GM19372 (cell line): ENCODE measurements around the gene NLGN1.

ENCODE experiments used
- ATAC-seq: cut with Tn5 transposase; IDR thresholded peaks from one replicate; pipeline ENCODE4 v1.9.1; 2021; ENCODE audit warnings: mild to moderate bottlenecking, low read depth, moderate library complexity; ENCODE audit not compliant: unreplicated experiment

Gene NLGN1

GRCh38 chr3:174122411-174122810 is 724.9 kb downstream of the NLGN1 start:
- ATAC-seq = no peak

DNA sequence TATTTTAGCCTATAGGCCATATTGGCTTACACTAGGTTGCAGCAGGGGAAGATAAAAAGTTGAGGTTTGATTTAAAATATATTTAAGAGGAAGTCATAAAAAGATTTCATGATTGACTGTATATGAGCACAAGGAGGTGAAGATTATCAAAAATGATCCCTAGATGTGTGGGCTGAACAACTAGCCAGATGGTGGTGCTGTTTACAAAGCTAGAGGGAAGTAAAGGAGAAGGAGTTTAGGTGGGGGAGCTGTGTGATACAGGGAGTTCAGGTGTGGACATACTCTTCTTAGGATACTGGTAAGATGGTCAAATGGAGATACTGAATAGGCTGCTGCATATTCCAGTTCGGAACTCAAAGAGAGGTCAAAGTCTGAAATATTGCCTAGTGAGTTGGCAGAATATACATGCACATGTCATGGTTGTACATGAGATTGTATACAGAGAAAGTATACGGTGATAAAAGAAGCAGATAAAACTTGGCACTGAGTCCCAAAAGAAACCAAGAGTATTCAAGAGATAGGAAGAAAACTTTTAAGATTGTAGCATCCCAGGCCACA is 727.8 kb downstream of the NLGN1 start:
- ATAC-seq = no peak

GRCh38 chr3:174126990-174127758 is 729.6 kb downstream of the NLGN1 start:
- ATAC-seq = no peak

DNA sequence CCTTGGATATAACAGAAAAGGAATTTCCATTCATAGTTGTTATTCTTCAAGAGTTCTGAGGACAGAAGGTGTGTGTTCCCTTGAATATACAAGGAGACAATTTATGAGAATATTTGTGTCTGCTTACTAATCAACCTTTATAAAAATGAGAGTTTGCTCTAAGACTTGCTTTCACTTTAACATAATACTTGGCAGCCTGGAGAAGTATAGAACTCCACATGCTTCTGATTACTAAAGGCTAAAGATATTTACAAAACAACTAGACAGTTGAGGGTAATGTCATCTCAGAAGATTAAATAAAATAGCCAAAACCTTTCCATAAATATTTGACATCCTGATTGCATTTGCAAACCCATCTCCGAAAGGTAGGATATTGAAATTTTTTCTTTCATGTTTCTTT is 734.5 kb downstream of the NLGN1 start:
- ATAC-seq = no peak

DNA sequence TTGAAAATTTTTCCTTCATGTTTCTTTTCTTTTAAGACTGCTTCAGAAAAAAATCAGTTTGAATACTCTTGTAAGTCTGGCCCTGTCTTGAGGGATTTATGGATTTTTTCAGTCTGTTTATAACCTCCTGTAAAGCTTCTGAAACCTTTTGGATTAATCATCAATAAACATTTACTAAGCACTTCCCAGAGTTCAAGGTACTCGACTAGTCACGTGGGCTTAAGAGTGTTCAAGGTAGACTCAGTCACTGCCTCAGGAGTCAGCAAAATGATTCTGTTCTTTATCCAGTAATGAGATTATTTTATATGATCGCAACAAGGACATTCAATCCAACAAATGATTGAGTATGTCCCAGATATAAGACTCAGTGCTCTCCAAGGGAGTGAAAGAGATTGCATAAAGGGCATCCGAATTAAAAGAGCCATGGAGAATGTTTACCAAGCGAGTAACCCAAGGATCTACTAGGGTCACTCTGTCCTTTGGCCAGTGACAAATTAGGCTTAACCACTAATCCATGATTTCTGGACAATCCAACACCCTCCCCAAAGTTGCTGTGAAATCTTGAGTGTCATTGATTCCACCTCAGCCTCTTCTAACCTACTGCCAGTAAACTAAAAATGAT is 735.0 kb downstream of the NLGN1 start:
- ATAC-seq = no peak

DNA sequence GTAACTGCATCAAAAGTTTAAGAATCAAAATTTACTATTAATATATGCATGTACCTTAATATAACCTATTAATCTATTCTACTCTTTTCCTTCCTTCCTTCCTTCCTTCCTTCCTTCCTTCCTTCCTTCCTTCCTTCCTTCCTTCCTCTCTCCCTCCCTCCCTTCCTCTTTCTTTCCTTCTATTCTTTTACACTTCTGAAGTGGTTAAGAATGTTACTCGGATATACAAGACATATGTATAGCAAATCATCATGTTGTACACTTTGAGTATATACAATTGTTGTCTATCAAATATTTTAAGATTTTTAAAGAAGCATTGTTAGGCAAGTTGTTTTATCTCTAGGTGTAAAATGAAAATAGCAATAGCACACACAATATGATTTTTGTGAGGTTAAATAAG is 748.5 kb downstream of the NLGN1 start:
- no peak for ATAC-seq

DNA sequence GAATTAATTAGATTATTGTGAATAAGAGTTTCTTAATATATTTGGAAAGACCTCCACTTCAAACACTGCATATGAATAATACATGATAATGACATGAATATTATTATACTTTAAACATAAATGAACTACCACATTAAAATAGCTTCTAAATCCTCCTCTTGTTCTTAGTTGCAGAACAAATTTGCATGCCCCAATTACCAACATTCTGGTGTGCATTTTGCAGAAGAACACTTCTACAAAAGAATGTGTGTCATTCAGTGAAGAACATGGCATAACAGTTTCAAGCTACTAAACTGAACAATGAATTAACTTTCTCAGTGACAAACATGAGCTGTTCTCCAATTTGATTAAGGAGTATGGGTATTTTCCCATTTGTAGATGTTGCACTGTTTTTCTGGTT is 750.3 kb downstream of the NLGN1 start:
- no peak for ATAC-seq

DNA sequence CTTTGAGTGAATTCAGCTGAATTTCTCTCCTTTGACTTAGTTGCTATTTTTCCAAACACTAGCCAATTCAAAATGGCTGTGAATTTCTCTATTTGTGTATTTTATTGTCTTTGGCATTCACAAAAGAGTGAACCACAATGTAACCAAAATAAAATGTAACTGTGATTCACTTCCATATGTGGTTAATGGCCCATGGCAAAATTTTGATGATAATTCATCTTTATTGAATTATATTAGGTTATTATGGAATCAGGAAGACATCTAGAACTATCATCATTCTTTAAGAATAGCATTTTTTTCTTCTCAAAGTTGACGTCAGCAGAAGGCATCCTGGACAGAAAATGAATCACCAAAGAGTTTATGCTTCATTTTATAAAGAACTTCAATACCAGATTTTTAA is 756.3 kb downstream of the NLGN1 start:
- ATAC-seq = no peak

DNA sequence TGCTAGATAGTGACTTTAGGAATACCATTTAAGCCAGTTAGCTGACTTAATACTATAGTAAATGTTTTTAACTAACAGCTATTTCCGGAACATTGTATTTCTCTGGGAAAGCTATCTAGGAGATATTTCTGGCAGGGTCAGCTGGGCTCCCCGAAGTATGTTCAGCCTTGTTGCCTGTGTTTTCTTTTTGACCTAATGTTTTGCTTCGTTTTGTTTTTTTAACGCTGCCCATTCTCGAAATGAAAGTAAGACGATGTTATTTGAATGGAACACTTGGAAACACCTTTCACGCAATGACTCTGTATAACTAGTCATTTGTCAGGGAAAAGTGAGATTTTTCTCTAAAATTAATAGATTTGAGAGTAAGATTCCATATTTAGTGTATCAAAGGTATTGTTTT is 758.7 kb downstream of the NLGN1 start:
- no peak for ATAC-seq

DNA sequence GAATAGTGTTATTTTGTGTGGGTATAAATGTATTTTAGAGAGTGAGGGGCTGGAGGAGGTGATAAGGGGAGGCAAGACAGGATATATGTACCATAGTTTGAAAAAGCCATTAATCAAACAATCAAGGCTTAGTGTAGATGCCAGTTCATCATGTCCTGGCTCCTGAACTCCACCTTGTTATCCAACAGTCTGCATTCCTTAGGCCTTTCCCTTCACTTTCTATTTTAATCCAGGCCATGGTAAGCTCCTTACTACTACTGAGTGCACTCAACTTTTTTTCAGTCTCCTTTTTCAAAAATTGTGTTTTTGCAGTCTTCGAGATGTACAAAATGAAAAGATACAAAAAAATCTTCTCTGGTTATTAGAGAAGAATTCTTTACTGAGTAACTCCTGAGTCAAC is 761.1 kb downstream of the NLGN1 start:
- no peak for ATAC-seq

DNA sequence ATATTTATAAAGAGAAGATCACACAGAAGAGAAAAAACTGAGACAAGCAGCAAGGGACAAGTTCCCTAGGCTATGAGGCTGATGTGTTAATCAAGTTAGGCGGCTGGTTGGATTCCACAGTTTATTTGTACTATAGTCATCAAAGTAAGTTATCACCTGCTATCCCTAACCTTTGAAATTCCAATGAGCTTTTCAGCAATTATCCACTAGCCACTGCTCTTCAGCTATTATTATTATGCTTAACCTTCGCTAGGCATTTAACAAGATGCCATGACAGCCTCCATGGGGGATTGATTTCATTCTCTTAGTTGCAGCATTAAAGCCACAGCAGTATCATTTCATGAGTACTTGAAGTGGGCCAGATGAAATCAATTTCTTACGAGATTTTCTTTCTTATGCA is 762.1 kb downstream of the NLGN1 start:
- ATAC-seq = no peak

DNA sequence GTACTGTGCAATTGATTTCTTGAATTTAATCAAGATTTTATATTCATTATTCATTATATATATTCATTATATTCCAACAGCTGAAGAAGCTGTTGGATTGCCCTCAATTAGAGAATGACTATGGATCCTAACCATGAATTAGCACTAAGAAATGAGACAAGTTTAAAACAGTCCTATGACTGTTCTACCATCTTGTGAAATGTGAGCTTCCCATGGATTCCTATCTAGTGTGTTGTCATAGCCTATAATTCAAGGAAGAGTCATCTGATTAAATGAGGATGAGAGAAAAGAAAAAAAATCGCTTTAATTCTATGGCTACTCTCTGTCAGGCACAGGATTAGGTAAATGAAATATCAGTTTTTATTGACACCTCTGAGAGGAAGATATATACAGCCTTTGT is 765.0 kb downstream of the NLGN1 start:
- no peak for ATAC-seq

GRCh38 chr3:174168026-174168425 is 770.5 kb downstream of the NLGN1 start:
- ATAC-seq = no peak

- ATAC-seq = no peak
These were observed 771.2 kb downstream of the NLGN1 start for GRCh38 chr3:174168538-174169254.

DNA sequence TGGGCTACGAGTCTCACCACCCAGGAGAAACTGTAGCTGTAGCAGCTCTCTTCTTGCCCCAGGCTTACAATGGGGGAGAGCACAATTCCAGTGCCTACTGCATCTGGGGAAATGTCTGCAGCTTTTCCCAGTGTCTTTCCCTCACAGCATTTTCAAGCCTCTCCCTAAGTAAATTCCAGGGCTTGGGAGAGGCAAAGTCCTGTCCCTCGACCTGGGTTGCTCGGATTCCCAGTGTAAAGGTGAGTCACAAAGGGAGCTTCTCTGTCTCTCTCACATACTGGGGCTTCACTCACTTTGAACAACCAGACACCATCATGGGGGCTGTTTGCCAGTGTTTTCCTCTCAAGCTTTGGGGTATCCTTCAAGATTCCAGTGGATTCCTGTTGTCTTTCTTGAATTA is 772.2 kb downstream of the NLGN1 start:
- no peak for ATAC-seq

GRCh38 chr3:174170248-174170647 is 772.7 kb downstream of the NLGN1 start:
- ATAC-seq = no peak

- ATAC-seq = no peak
These were observed 788.9 kb downstream of the NLGN1 start for GRCh38 chr3:174186377-174186989.

DNA sequence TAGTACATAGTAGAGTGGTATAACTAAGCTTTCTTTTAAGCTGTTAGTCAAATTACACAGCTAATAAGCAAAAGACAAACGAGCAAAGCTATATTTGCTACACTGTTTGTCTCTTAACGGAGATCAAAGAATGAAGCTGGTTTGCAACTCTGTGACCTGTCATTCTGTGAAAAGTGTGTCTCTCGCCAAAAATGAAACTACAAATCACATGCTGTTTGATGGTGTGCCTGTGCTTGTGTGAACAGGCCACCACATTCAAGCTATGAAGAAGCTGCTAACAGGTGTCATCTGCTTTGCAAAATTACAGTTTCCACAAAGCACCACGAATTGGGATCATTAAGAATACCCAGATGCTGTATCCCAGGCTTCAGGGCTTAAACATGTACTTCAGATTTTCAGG is 793.8 kb downstream of the NLGN1 start:
- no peak for ATAC-seq

- ATAC-seq = no peak
These were observed 794.4 kb downstream of the NLGN1 start for GRCh38 chr3:174191895-174192294.

GRCh38 chr3:174192471-174192870 is 794.9 kb downstream of the NLGN1 start:
- ATAC-seq = no peak

DNA sequence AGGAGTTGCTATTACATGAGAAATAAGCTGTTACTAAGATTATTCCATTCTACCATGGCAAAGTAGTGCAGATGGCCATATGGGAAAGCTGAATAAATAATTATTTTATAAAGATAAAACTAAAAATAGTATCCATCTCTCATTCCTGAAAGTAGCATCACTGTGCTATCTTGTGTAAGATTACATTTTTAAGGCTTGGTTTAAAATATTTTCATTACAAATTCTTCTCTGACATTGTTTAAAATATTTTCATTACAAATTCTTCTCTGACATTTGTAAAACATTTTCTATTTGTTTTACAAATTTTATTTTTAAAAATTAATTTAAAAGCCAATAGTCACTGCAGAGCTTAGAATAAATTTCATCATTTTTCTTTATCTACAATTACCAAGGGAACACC is 796.1 kb downstream of the NLGN1 start:
- ATAC-seq = no peak
